ENCODE results near the gene PPP1R14D. TPM values are rescaled to one million over a fixed set of nuclear protein-coding genes. Genes with fewer than 3 reads are reported as not detected.

PPP1R14D gene
- total and polyA plus RNA-seq, 12 donors = not detected

DNA sequence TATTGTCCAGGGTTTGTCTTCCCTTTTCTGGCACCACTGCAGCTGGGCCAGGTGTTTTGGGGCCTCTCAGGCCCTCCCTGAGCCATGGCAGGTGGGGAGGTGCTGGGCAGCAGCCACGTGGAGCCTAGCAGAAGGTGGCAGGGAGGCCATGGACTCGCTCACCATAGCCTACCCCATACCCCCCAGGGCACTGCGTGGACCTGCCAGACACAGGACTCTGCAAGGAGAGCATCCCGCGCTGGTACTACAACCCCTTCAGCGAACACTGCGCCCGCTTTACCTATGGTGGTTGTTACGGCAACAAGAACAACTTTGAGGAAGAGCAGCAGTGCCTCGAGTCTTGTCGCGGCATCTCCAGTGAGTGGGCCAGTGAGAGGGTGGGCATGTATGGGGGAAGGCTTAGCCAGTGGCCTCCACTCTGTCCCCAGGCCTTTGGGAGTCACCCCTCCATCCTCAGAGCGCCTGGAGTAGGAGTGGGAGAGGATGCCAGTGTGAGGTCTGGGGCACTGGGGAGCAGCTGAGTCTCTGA is 27.3 kb upstream of the PPP1R14D start:
- no peak overlapping the region for H3K27ac ChIP-seq
- peaks cover 0 to 19% (median 0%) of the 10 kb centered on the region in 7 donors for H3K27me3 ChIP-seq
- 81 to 86% methylated on average over 13 of the region's 13 CpGs for WGBS, 2 donors
- DNase-seq (no peak), ATAC-seq (no peak)
- peaks cover 0 to 19% (median 0%) of the 10 kb centered on the region in 9 donors for H3K4me1 ChIP-seq
- intact Hi-C loops (cut with DNase I) = loop anchor here in 9 of 10 donors (1.0 to 10.0 kb wide), 6 partner anchors 31 to 332 kb away; partner anchors contain the start of gene VPS18 (in 4 of the 9)
- TF ChIP-seq CTCF (IDR thresholded peaks at IDR 0.05) = no peak
- no peak overlapping the region for H3K4me3 ChIP-seq
- no peaks in the 10 kb centered on the region for H3K36me3 ChIP-seq
- H3K9me3 ChIP-seq = no peaks in the 10 kb centered on the region

DNA sequence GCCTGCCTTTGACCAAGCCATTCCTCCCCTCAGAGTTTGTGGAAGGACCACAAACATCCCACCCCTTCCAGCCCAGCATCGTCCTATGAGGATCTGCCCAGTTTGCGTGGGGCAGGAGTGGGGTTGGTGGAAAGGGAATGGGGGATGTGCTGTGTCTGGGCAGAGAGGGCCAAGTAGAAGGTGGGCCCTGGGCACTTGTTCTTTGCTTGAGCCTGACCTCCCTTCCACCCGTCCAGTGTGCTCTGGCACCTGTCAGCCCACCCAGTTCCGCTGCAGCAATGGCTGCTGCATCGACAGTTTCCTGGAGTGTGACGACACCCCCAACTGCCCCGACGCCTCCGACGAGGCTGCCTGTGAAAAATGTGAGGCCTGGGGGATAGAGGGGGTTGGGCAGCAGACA is 25.7 kb upstream of the PPP1R14D start:
- DNase-seq (no peak), ATAC-seq (no peak)
- no peaks in the 10 kb centered on the region for H3K9me3 ChIP-seq
- H3K27ac ChIP-seq = no peak overlapping the region
- 55 to 63% methylated on average over 10 of the region's 10 CpGs for WGBS, 2 donors
- H3K36me3 ChIP-seq = no peaks in the 10 kb centered on the region
- peaks cover 0 to 14% (median 0%) of the 10 kb centered on the region in 9 donors for H3K4me1 ChIP-seq
- no peak overlapping the region for H3K4me3 ChIP-seq
- peaks cover 0 to 14% (median 0%) of the 10 kb centered on the region in 7 donors for H3K27me3 ChIP-seq
- no peak for TF ChIP-seq CTCF (IDR thresholded peaks at IDR 0.05)
- intact Hi-C loops (cut with DNase I) = loop anchor here in 2 of 10 donors (10.0 kb wide), 1 partner anchor 331 kb away; no protein-coding TSS in a partner anchor

DNA sequence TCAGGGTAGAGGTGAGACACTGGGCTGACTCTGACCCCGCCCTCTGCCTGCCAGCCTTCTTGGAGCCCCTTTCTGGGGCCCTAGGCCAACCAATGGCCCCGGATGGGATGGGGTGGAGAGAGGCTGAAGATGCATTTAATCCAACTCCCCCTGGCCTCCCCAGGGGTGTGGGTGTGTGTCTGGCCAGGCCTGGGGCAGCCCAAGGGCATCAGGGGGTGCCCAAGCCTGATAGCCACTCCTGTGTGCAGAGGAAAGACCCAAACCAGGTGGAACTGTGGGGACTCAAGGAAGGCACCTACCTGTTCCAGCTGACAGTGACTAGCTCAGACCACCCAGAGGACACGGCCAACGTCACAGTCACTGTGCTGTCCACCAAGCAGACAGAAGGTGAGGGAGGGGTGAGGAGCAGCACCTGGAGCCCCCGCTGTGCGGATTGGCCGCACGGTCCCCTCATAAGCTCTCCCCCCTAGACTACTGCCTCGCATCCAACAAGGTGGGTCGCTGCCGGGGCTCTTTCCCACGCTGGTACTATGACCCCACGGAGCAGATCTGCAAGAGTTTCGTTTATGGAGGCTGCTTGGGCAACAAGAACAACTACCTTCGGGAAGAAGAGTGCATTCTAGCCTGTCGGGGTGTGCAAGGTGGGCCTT is 24.9 kb upstream of the PPP1R14D start:
- no peaks in the 10 kb centered on the region for H3K36me3 ChIP-seq
- DNase-seq (no peak), ATAC-seq (no peak)
- H3K27ac ChIP-seq = no peak overlapping the region
- H3K4me1 ChIP-seq = peaks cover 0 to 11% (median 0%) of the 10 kb centered on the region in 9 donors
- WGBS, 2 donors = 92 to 93% methylated on average over 16 of the region's 16 CpGs
- intact Hi-C loops (cut with DNase I) = loop anchor here in 2 of 10 donors (10.0 kb wide), 1 partner anchor 331 kb away; no protein-coding TSS in a partner anchor
- no peak for TF ChIP-seq CTCF (IDR thresholded peaks at IDR 0.05)
- peaks cover 0 to 7% (median 0%) of the 10 kb centered on the region in 7 donors for H3K27me3 ChIP-seq
- no peaks in the 10 kb centered on the region for H3K9me3 ChIP-seq
- H3K4me3 ChIP-seq = no peak overlapping the region

GRCh38 chr15:40852529-40852928 is 24.0 kb upstream of the PPP1R14D start:
- WGBS, 2 donors = 90 to 96% methylated on average over 5 of the region's 5 CpGs
- no peak for TF ChIP-seq CTCF (IDR thresholded peaks at IDR 0.05)
- no peak for ATAC-seq

More at GRCh38 chr15:40852529-40852928, 24.0 kb upstream of the PPP1R14D start:
- DNase-seq = no peak
- no peak overlapping the region for H3K4me3 ChIP-seq
- no peaks in the 10 kb centered on the region for H3K9me3 ChIP-seq
- intact Hi-C loops (cut with DNase I) = loop anchor here in 2 of 10 donors (10.0 kb wide), 1 partner anchor 332 kb away; no protein-coding TSS in a partner anchor
- H3K27me3 ChIP-seq = peaks cover 0 to 7% (median 0%) of the 10 kb centered on the region in 7 donors
- no peaks in the 10 kb centered on the region for H3K36me3 ChIP-seq
- H3K4me1 ChIP-seq = peaks cover 0 to 14% (median 0%) of the 10 kb centered on the region in 9 donors
- H3K27ac ChIP-seq = no peak overlapping the region

All from heart right ventricle (tissue), 16 donors.